ENCODE data around the gene ALDH1L1. TPM values are rescaled to one million over a fixed set of nuclear protein-coding genes. Genes with fewer than 3 reads are reported as not detected.

ALDH1L1 gene
- total RNA-seq, 1 donor, result 0.18 TPM

- DNase-seq (ENCODE audit: low read depth), result no peak
- no peak for TF ChIP-seq CTCF (IDR thresholded peaks at IDR 0.05; ENCODE audit: insufficient read depth, low read length)
- H3K4me3 ChIP-seq (ENCODE audit: low read depth, low read length), result no peak overlapping the region
These were observed 53.5 kb downstream of the ALDH1L1 start for GRCh38 chr3:126126811-126127431.

GRCh38 chr3:126126286-126126685 is 54.1 kb downstream of the ALDH1L1 start:
- no peak for TF ChIP-seq CTCF (IDR thresholded peaks at IDR 0.05; ENCODE audit: insufficient read depth, low read length)
- DNase-seq (ENCODE audit: low read depth), result no peak
- no peak overlapping the region for H3K4me3 ChIP-seq (ENCODE audit: low read depth, low read length)

GRCh38 chr3:126125781-126126251 is 54.6 kb downstream of the ALDH1L1 start:
- no peak for TF ChIP-seq CTCF (IDR thresholded peaks at IDR 0.05; ENCODE audit: insufficient read depth, low read length)
- no peak for DNase-seq (ENCODE audit: low read depth)
- H3K4me3 ChIP-seq (ENCODE audit: low read depth, low read length), result no peak overlapping the region

GRCh38 chr3:126125341-126125740 is 55.0 kb downstream of the ALDH1L1 start:
- no peak for TF ChIP-seq CTCF (IDR thresholded peaks at IDR 0.05; ENCODE audit: insufficient read depth, low read length)
- no peak for DNase-seq (ENCODE audit: low read depth)

GRCh38 chr3:126124896-126125295 is 55.5 kb downstream of the ALDH1L1 start:
- H3K4me3 ChIP-seq (ENCODE audit: low read depth, low read length), result no peak overlapping the region
- no peak for DNase-seq (ENCODE audit: low read depth)
- TF ChIP-seq CTCF (IDR thresholded peaks at IDR 0.05; ENCODE audit: insufficient read depth, low read length), result no peak

More at GRCh38 chr3:126125341-126125740, 55.0 kb downstream of the ALDH1L1 start:
- H3K4me3 ChIP-seq (ENCODE audit: low read depth, low read length), result no peak overlapping the region

- no peak for DNase-seq (ENCODE audit: low read depth)
- no peak for TF ChIP-seq CTCF (IDR thresholded peaks at IDR 0.05; ENCODE audit: insufficient read depth, low read length)
- no peak overlapping the region for H3K4me3 ChIP-seq (ENCODE audit: low read depth, low read length)
These were observed 56.1 kb downstream of the ALDH1L1 start for GRCh38 chr3:126124148-126124868.

Measured in fibroblast of the aortic adventitia (primary cell).